NCI-H2029 treated with DMSO at 0.1 percent for 48 hours (cell line): ENCODE data around the gene REEP1.
A peak's percentile ranks its signal among the peaks of the same experiment; 100 is the strongest.

Experiments used
- DNase-seq: peaks from one replicate; lab custom pipeline; 2025; lab: John Stamatoyannopoulos, UW

REEP1 gene

DNA sequence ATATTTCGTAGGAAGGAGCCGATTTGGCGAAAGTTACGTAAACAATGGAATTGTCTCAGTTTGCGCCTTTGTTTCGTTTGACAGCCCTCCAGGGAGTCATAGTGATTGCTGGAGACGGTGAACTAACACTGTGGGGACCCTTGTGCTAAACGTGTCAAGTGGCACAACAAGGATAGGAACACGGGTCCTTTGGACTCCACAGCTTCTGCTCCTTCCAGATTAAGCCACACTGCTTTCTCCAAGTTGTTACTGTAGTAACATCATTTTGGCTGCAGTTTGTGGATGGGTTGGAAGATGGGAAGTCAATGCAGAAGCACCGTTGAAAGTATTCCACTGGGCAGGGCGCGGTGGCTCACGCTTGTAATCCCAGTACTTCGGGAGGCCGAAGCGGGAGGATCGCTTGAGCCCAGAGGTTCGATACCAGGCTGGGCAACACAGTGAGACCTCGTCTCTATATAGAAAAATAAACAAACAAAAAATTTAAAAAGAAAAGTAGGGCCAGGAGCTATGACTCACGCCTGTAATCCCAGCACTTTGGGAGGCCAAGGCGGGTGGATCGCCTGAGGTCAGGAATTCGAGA, 141.5 kb downstream of the REEP1 start:
- no peak for DNase-seq

DNA sequence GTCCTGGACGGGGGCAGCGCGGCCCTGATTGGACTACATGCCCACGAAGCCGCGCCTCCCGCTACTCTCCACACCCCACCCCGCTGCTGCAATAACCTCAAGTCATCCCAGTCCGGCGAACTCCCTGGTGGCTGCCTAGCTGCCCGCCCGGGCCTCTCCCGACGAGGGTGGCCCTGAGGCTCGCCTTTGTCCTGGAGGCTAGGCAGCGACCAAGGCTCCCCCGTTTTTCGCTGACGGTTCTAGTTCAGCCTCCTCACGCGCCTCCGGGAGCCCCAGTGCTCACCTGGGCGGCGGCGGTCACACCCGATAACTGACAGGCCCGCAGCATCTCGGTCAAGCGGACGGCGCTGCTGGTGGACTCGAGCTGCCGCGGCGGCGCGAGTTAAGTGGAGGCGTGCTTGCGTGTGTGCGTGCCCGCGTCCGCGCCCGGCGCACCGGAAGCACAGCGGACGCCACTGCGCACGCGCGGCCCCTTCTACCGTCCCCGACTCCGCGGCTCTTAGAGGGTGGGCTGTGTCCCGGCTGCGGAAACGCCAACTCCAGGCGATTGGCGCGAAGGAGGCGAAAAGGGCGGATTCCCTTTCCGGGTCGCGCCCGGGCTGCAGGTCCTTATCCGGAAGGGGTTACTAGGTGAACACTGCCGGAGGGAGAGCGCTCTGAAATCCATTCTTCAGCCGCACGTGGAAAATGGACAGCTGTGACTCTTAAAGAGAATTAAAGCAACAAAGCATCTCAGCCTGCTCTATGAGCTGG, 142.2 kb downstream of the REEP1 start, which contains the start of gene IMMT:
Gene IMMT, minus strand, starts transcription at position 408 of the 753 bp plus-strand sequence. Its CDS starts 80 bp downstream, at position 328.
- peak; percentile 89 for DNase-seq

- DNase-seq, result no peak
Measured at GRCh38 chr2:86194751-86195054, 142.7 kb downstream of the REEP1 start.

DNA sequence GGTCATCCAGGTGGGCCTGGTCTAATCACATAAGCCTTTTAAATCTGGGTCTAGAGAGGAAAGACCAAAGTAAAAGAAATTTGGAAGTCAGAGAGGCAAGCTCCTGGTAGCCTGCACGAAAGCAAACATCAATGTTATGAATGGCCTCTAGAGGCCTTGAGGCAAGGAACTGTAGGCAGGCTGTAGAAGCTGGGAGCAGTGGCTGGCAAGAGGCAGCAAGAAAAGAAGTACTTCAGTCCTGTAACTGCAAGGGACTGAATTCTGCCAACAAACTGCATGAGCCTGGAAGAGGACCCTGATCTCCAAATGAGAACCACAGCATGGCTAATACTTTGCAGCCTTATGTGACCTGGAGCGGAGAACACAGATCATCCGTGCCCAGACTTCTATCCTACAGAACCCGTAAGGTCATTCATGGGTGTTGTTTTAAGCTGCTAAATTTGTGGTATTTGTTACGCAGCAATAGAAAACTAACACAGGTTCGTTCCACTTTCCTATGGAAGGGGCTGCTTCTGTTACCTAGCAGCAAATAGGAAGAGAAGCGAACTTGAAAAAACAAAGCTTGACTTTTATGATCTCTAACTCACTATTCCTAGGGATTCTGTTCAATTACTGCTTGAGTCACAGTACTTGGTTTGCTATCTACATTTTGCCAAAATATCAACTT, 143.4 kb downstream of the REEP1 start:
- no peak for DNase-seq

DNA sequence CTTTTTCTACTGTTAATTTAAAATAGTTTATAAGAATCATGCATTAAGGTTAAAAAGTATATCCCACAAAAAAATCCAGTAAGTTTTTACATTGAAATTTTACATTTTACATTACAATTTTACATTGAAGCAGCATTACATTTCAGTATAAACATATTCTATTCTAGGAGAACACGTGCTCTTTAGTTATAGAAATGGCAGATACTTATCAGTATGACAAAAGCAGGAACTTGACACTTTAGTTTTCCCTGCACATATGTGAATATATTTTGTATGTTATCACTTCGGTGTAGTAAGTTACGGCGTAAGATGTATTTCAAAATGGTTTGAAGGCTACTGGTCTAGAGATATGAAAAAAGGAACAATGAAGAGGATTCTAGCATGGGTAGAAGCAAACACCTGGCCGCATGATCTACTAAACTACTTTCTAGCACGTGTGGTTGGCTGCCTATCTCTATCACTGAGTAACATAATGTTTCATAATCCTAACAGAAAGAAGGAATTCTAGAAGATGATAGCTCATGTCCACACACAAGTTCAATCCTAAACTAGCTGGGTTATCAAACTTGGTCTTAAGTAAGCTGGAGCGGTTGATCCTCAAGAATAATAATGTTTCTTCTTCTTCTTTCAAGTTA, 147.5 kb downstream of the REEP1 start:
- no peak for DNase-seq

GRCh38 chr2:86186431-86186830, 151.0 kb downstream of the REEP1 start:
- no peak for DNase-seq

DNA sequence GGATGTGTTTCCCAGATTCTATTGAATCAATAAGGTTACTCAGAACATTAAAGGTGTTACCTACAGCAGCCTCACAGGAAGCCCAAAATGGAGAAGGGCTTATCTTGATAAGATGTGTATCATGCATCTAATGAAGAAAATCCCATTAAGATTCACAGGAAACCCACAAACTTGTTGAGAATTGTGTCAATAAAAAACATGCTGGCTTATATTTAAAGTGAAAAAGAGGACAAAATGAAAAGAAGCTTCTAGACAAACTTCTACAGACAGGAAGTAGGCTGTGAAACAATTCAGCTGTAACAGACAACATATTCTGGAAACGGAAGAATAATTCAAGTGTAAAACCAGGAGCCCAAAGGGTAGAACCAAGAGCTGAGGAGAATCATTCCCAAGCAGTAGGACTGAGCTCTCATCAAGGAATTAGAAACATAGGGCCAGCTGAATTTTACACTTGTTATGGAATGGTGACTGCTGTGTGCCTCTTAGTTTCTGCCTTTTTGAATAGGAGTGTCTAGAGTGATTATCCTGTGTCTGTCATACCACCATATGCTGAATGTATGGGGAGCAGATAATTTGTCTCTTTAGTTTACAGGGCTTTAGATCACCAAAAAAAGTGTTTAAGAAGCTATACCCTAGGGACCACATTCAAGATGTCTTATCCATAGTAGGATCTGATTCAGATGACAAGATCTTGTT, 151.8 kb downstream of the REEP1 start:
- no peak for DNase-seq

GRCh38 chr2:86176597-86176996, 160.8 kb downstream of the REEP1 start:
- no peak for DNase-seq

GRCh38 chr2:86175828-86176227, 161.6 kb downstream of the REEP1 start:
- DNase-seq, result no peak

DNA sequence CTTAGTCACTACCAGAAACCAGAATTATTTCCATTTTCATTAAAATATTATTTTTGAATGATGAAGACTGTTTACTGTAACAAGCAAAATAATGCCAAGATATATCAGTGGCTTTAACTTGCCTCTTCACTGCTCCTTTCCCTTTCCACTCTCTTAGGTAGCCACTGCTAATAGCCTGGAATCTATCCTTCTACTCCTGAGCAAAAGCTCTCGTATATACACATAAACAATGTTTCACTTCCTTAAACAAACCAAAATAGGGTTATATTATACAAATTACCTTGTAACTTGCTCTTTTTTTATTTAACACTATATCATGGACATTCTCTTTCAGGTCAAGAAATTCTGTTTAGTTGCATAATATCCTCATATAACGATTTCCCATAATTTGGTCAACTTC, 163.0 kb downstream of the REEP1 start:
- no peak for DNase-seq

- no peak for DNase-seq
Measured at GRCh38 chr2:86172610-86173009, 164.8 kb downstream of the REEP1 start.

DNA sequence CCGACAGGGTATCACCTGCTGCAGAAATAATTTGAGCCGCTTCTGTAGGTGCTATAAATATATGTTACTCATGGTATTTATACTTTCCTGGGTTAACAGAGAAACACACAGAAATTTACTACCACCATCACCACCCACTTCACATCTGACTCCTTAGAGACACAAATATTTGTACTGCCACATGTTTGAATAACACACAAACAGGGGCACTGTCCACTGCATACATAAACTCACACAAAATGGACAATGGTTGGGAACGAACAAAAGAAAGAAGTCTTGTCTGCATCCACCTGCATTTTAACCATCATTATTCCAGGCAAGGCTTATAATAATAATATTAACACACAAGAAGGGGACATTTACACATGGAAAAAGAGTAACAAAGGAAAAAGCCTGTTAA, 166.1 kb downstream of the REEP1 start:
- no peak for DNase-seq

- DNase-seq, result no peak
Measured at GRCh38 chr2:86170449-86170848, 167.0 kb downstream of the REEP1 start.
